ENCODE data around the gene SSB. TPM values are rescaled to one million over a fixed set of nuclear protein-coding genes. Genes with fewer than 3 reads are reported as not detected.

The SSB gene
- 136 and 248 TPM in 2 replicates for total RNA-seq

GRCh38 chr2:169798718-169799592 is at the start of gene SSB:
TSS of gene SSB (plus strand) at chr2:169798871. CDS start at chr2:169800961, 2,090 bp downstream.

GRCh38 chr2:169824373-169825333 is 26.0 kb downstream of the SSB start, which contains the start of gene METTL5:
TSS of gene METTL5 (minus strand) at chr2:169824905. CDS start at chr2:169824597, 308 bp downstream.

GRCh38 chr2:169827272-169828140 is 28.8 kb downstream of the SSB start, which contains the start of gene UBR3:
TSS of gene UBR3 (plus strand) at chr2:169827454. CDS start at chr2:169827508, 54 bp downstream.

Other genes with a start within 250 kb of the SSB start
- 23.4 and 35.9 TPM in 2 replicates for gene FASTKD1, start 225.0 kb upstream of the SSB start, total RNA-seq
- 20.5 and 32.8 TPM in 2 replicates for gene PPIG, start 214.5 kb upstream of the SSB start, total RNA-seq
- gene CFAP210, start 104.5 kb upstream of the SSB start, total RNA-seq: not detected in 2 replicates
- gene PHOSPHO2, start 104.4 kb upstream of the SSB start, total RNA-seq: 2.3 and 2.9 TPM in 2 replicates
- gene KLHL23, start 65.0 kb upstream of the SSB start, total RNA-seq: 15.0 and 16.9 TPM in 2 replicates
- 55.6 and 61.4 TPM in 2 replicates for gene METTL5, start 26.0 kb downstream of the SSB start, total RNA-seq
- gene UBR3, start 28.6 kb downstream of the SSB start, total RNA-seq: 29.2 and 33.7 TPM in 2 replicates

All from epithelial cell of umbilical artery (primary cell).